Astrocyte (in vitro differentiated cells and primary cell): ENCODE data around the gene GOSR2.

Experiments used
- CTCF ChIP-seq: IDR thresholded peaks from 2 replicates; pipeline ENCODE4 v1.5.1; 2011; ENCODE audit warnings: low read depth, mild to moderate bottlenecking, inconsistent platforms, low read length, moderate library complexity; ENCODE audit not compliant: insufficient read depth
- EZH2 ChIP-seq: IDR thresholded peaks from 2 replicates; pipeline ENCODE4 v1.6.1; 2012; ENCODE audit warnings: mild to moderate bottlenecking, low read length, inconsistent platforms; ENCODE audit not compliant: insufficient read depth

- TF ChIP-seq EZH2 (no peak), CTCF (no peak)
Observed at GRCh38 chr17:46876926-46877325, 46.0 kb upstream of the GOSR2 start.
